ENCODE measurements around the gene NOX5.

NOX5 gene

GRCh38 chr15:68990992-68991500 is 23.4 kb upstream of the NOX5 start:
- no peak for DNase-seq

GRCh38 chr15:68991723-68992122 is 22.8 kb upstream of the NOX5 start:
- no peak for DNase-seq

GRCh38 chr15:68992696-68993095 is 21.8 kb upstream of the NOX5 start:
- no peak for DNase-seq

GRCh38 chr15:68993276-68993675 is 21.2 kb upstream of the NOX5 start:
- DNase-seq, result no peak

- no peak for DNase-seq
Measured at GRCh38 chr15:68994149-68994548, 20.3 kb upstream of the NOX5 start.

- no peak for DNase-seq
Measured at GRCh38 chr15:68994981-68995761, 19.3 kb upstream of the NOX5 start.

GRCh38 chr15:68997050-68997449 is 17.4 kb upstream of the NOX5 start:
- DNase-seq, result no peak

- DNase-seq, result no peak
Measured at GRCh38 chr15:68997930-68998777, 16.3 kb upstream of the NOX5 start.

- DNase-seq, result no peak
Measured at GRCh38 chr15:68999091-68999490, 15.4 kb upstream of the NOX5 start.

- no peak for DNase-seq
Measured at GRCh38 chr15:69000091-69000490, 14.4 kb upstream of the NOX5 start.

- no peak for DNase-seq
Measured at GRCh38 chr15:69000725-69001503, 13.6 kb upstream of the NOX5 start.

GRCh38 chr15:69002783-69003182 is 11.7 kb upstream of the NOX5 start:
- no peak for DNase-seq

GRCh38 chr15:69004011-69004410 is 10.5 kb upstream of the NOX5 start:
- no peak for DNase-seq

GRCh38 chr15:69008056-69008455 is 6.4 kb upstream of the NOX5 start:
- DNase-seq, result no peak

- DNase-seq, result no peak
Measured at GRCh38 chr15:69009341-69009740, 5.2 kb upstream of the NOX5 start.

- no peak for DNase-seq
Measured at GRCh38 chr15:69011641-69012040, 2.9 kb upstream of the NOX5 start.

GRCh38 chr15:69012761-69013364 is 1.6 kb upstream of the NOX5 start:
- DNase-seq, result no peak

GRCh38 chr15:69013726-69014406 is 629 bp upstream of the NOX5 start:
- DNase-seq, result no peak

- no peak for DNase-seq
Measured at GRCh38 chr15:69015591-69015990, 1.1 kb downstream of the NOX5 start.

- no peak for DNase-seq
Measured at GRCh38 chr15:69016021-69016595, 1.6 kb downstream of the NOX5 start.

- no peak for DNase-seq
Measured at GRCh38 chr15:69017978-69018377, 3.5 kb downstream of the NOX5 start.

- DNase-seq, result no peak
Measured at GRCh38 chr15:69018951-69019350, 4.5 kb downstream of the NOX5 start.

Data from DMS53 (cell line).